KMS-11 (cell line): Measurements from ENCODE around the gene RPS3A.

Experiments used
- H2AFZ ChIP-seq: fragments of 200-600 bp; sonication (generic); 2 replicates; pipeline ENCODE4 v1.6.1; 2016; ENCODE audit warnings: antibody characterized with exemption, mixed run types, low read depth
- H3K27ac ChIP-seq: fragments of 200-600 bp; sonication (generic); 2 replicates; pipeline ENCODE4 v1.6.1; 2016; ENCODE audit warnings: mild to moderate bottlenecking, mixed run types
- H3K27me3 ChIP-seq: fragments of 200-600 bp; sonication (generic); 2 replicates; pipeline ENCODE4 v1.6.1; 2017; ENCODE audit warnings: mild to moderate bottlenecking, low read depth, mixed run types, moderate library complexity; ENCODE audit not compliant: insufficient read depth
- H3K36me3 ChIP-seq: fragments of 200-600 bp; sonication (generic); 2 replicates; pipeline ENCODE4 v1.6.1; 2017; ENCODE audit warnings: mild to moderate bottlenecking, mixed run types; ENCODE audit not compliant: insufficient read depth
- H3K4me1 ChIP-seq: fragments of 200-600 bp; sonication (generic); 2 replicates; pipeline ENCODE4 v1.6.1; 2016; ENCODE audit warnings: mild to moderate bottlenecking, low read depth, mixed run types; ENCODE audit not compliant: poor library complexity, severe bottlenecking
- H3K4me2 ChIP-seq: fragments of 200-600 bp; sonication (generic); 2 replicates; pipeline ENCODE4 v1.7.0; 2016; ENCODE audit warnings: mild to moderate bottlenecking, mixed run types
- H3K4me3 ChIP-seq: fragments of 200-600 bp; sonication (generic); IDR thresholded peaks from 2 replicates; pipeline ENCODE4 v1.6.1; 2017; ENCODE audit warnings: low read depth, low read length, mixed read lengths; ENCODE audit not compliant: insufficient read depth
- H3K79me2 ChIP-seq: fragments of 200-600 bp; sonication (generic); 2 replicates; pipeline ENCODE4 v1.6.1; 2016; ENCODE audit warnings: low read depth, mixed run types; ENCODE audit not compliant: insufficient read depth
- H3K9ac ChIP-seq: fragments of 200-600 bp; sonication (generic); 2 replicates; pipeline ENCODE4 v1.6.1; 2016; ENCODE audit warnings: mild to moderate bottlenecking, mixed run types
- H4K20me1 ChIP-seq: fragments of 200-600 bp; sonication (generic); 2 replicates; pipeline ENCODE4 v1.6.1; 2016; ENCODE audit warnings: mild to moderate bottlenecking, mixed run types; ENCODE audit not compliant: insufficient read depth
- TF ChIP-seq, protein P1 (sequence below): fragments of 200-600 bp; sonication (generic); conservative IDR thresholded peaks from 2 replicates; pipeline ENCODE4 v1.6.1; 2017; ENCODE audit warnings: low read depth, mild to moderate bottlenecking, antibody characterized with exemption, low read length, moderate library complexity, mixed read lengths

Gene RPS3A

GRCh38 chr4:151139814-151140213, 40.4 kb downstream of the RPS3A start:
- TF ChIP-seq, protein P1, sequence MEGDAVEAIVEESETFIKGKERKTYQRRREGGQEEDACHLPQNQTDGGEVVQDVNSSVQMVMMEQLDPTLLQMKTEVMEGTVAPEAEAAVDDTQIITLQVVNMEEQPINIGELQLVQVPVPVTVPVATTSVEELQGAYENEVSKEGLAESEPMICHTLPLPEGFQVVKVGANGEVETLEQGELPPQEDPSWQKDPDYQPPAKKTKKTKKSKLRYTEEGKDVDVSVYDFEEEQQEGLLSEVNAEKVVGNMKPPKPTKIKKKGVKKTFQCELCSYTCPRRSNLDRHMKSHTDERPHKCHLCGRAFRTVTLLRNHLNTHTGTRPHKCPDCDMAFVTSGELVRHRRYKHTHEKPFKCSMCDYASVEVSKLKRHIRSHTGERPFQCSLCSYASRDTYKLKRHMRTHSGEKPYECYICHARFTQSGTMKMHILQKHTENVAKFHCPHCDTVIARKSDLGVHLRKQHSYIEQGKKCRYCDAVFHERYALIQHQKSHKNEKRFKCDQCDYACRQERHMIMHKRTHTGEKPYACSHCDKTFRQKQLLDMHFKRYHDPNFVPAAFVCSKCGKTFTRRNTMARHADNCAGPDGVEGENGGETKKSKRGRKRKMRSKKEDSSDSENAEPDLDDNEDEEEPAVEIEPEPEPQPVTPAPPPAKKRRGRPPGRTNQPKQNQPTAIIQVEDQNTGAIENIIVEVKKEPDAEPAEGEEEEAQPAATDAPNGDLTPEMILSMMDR: no peak
- H4K20me1 ChIP-seq: no peaks in the 10 kb centered on the region
- no peak overlapping the region for H3K4me2 ChIP-seq
- peaks cover 2% of the 10 kb centered on the region; the same call in 1 of the 2 replicates for H3K36me3 ChIP-seq
- no peaks in the 10 kb centered on the region for H3K4me1 ChIP-seq
- H2AFZ ChIP-seq: no peak overlapping the region
- no peak overlapping the region for H3K4me3 ChIP-seq
- H3K9ac ChIP-seq: no peak overlapping the region
- no peaks in the 10 kb centered on the region for H3K27me3 ChIP-seq
- no peak overlapping the region for H3K27ac ChIP-seq
- H3K79me2 ChIP-seq: no peaks in the 10 kb centered on the region

GRCh38 chr4:151142758-151143157, 43.3 kb downstream of the RPS3A start:
- H2AFZ ChIP-seq: no peak overlapping the region
- H3K4me1 ChIP-seq: no peaks in the 10 kb centered on the region
- peaks cover 2% of the 10 kb centered on the region; the same call in 1 of the 2 replicates for H3K36me3 ChIP-seq
- H3K4me2 ChIP-seq: no peak overlapping the region
- no peak overlapping the region for H3K4me3 ChIP-seq
- TF ChIP-seq, protein P1: no peak
- no peak overlapping the region for H3K27ac ChIP-seq
- H3K9ac ChIP-seq: no peak overlapping the region
- no peaks in the 10 kb centered on the region for H3K27me3 ChIP-seq
- no peaks in the 10 kb centered on the region for H3K79me2 ChIP-seq
- no peaks in the 10 kb centered on the region for H4K20me1 ChIP-seq

GRCh38 chr4:151143162-151143561, 43.7 kb downstream of the RPS3A start:
- H3K79me2 ChIP-seq: no peaks in the 10 kb centered on the region
- H3K4me1 ChIP-seq: no peaks in the 10 kb centered on the region
- H3K4me3 ChIP-seq: no peak overlapping the region
- H3K9ac ChIP-seq: no peak overlapping the region
- H4K20me1 ChIP-seq: no peaks in the 10 kb centered on the region
- H3K27ac ChIP-seq: no peak overlapping the region
- no peak overlapping the region for H2AFZ ChIP-seq
- peaks cover 2% of the 10 kb centered on the region; the same call in 1 of the 2 replicates for H3K36me3 ChIP-seq
- H3K4me2 ChIP-seq: no peak overlapping the region
- TF ChIP-seq, protein P1: no peak
- no peaks in the 10 kb centered on the region for H3K27me3 ChIP-seq

GRCh38 chr4:151143811-151144210, 44.4 kb downstream of the RPS3A start:
- H3K36me3 ChIP-seq: 0 out of 2 replicates have a peak, but pooled peaks cover 2% of the 10 kb centered on the region
- no peak overlapping the region for H3K4me2 ChIP-seq
- no peak overlapping the region for H3K27ac ChIP-seq
- no peaks in the 10 kb centered on the region for H4K20me1 ChIP-seq
- TF ChIP-seq, protein P1: no peak
- no peaks in the 10 kb centered on the region for H3K27me3 ChIP-seq
- no peak overlapping the region for H3K4me3 ChIP-seq
- no peak overlapping the region for H3K9ac ChIP-seq
- no peaks in the 10 kb centered on the region for H3K4me1 ChIP-seq
- no peaks in the 10 kb centered on the region for H3K79me2 ChIP-seq
- no peak overlapping the region for H2AFZ ChIP-seq
